ENCODE results near the gene MAP6. TPM values are rescaled to one million over a fixed set of nuclear protein-coding genes. Genes with fewer than 3 reads are reported as not detected.

The MAP6 gene
- total RNA-seq, 1 experiment from 2014 or later = not detected

- no peak overlapping the region for H3K4me3 ChIP-seq
Observed at GRCh38 chr11:75589933-75590332, 78.9 kb downstream of the MAP6 start.

GRCh38 chr11:75589051-75589450 is 79.8 kb downstream of the MAP6 start:
- H3K79me2 ChIP-seq (ENCODE audit: low read depth) = no peaks in the 10 kb centered on the region
- no peak overlapping the region for H3K27ac ChIP-seq
- no peaks in the 10 kb centered on the region for H3K36me3 ChIP-seq (ENCODE audit: low read depth)
- no peaks in the 10 kb centered on the region for H4K20me1 ChIP-seq (ENCODE audit: insufficient read depth)
- POLR2A ChIA-PET (ENCODE audit: unreplicated experiment) = no interaction called here
- no peak overlapping the region for H2AFZ ChIP-seq
- no TSS peak for BruUV-seq (replicated peaks)
- no peaks in the 10 kb centered on the region for H3K9me3 ChIP-seq (ENCODE audit: insufficient read depth, low read depth)
- no peak overlapping the region for H3K4me2 ChIP-seq
- H3K9me2 ChIP-seq (ENCODE audit: insufficient read depth) = no peaks in the 10 kb centered on the region
- intact Hi-C loops (cut with micrococcal nuclease; ENCODE audit: unreplicated experiment) = no loop called here
- DNase-seq = no peak
- CTCF ChIA-PET = no interaction called here
- no peaks in the 10 kb centered on the region for H3K27me3 ChIP-seq (ENCODE audit: insufficient read depth, low read depth)
- H3K4me3 ChIP-seq = no peak overlapping the region
- H3F3A ChIP-seq (ENCODE audit: insufficient read depth, low read depth) = no peaks in the 10 kb centered on the region; the same call in 1 of the 2 replicates
- TF ChIP-seq EZH2 (IDR thresholded peaks at IDR 0.05; ENCODE audit: low read depth) = no peak
- TF ChIP-seq CTCF (conservative IDR thresholded peaks at IDR 0.05) = no peak
- no peaks in the 10 kb centered on the region for H3K4me1 ChIP-seq (replicated peaks; ENCODE audit: insufficient read depth)

More at GRCh38 chr11:75589933-75590332, 78.9 kb downstream of the MAP6 start:
- Histone ChIP-seq H2AFZ (no peak overlapping the region), H3K27ac (no peak overlapping the region), H3K79me2 (ENCODE audit: low read depth) (no peaks in the 10 kb centered on the region), H3K9me3 (ENCODE audit: insufficient read depth, low read depth) (no peaks in the 10 kb centered on the region), H3K9me2 (ENCODE audit: insufficient read depth) (no peaks in the 10 kb centered on the region), H3K4me2 (no peak overlapping the region), H3K36me3 (ENCODE audit: low read depth) (no peaks in the 10 kb centered on the region), H3K4me1 (replicated peaks; ENCODE audit: insufficient read depth) (no peaks in the 10 kb centered on the region), H4K20me1 (ENCODE audit: insufficient read depth) (no peaks in the 10 kb centered on the region), H3F3A (ENCODE audit: insufficient read depth, low read depth) (no peaks in the 10 kb centered on the region), H3K27me3 (ENCODE audit: insufficient read depth, low read depth) (no peaks in the 10 kb centered on the region)
- POLR2A ChIA-PET (ENCODE audit: unreplicated experiment) = no interaction called here
- intact Hi-C loops (cut with micrococcal nuclease; ENCODE audit: unreplicated experiment) = no loop called here
- CTCF ChIA-PET = no interaction called here
- DNase-seq = no peak
- no peak for TF ChIP-seq CTCF (conservative IDR thresholded peaks at IDR 0.05)
- no peak for TF ChIP-seq EZH2 (IDR thresholded peaks at IDR 0.05; ENCODE audit: low read depth)
- no TSS peak for BruUV-seq (replicated peaks)

- CTCF ChIA-PET = no interaction called here
- H3K36me3 ChIP-seq (ENCODE audit: low read depth) = no peaks in the 10 kb centered on the region
- no peaks in the 10 kb centered on the region for H3K79me2 ChIP-seq (ENCODE audit: low read depth)
- POLR2A ChIA-PET (ENCODE audit: unreplicated experiment) = no interaction called here
- H3K9me2 ChIP-seq (ENCODE audit: insufficient read depth) = no peaks in the 10 kb centered on the region
- no peaks in the 10 kb centered on the region for H3K27me3 ChIP-seq (ENCODE audit: insufficient read depth, low read depth)
- no peak overlapping the region for H3K4me3 ChIP-seq
- no peak overlapping the region for H3K27ac ChIP-seq
- intact Hi-C loops (cut with micrococcal nuclease; ENCODE audit: unreplicated experiment) = no loop called here
- no peak for DNase-seq
- H3F3A ChIP-seq (ENCODE audit: insufficient read depth, low read depth) = no peaks in the 10 kb centered on the region; the same call in 1 of the 2 replicates
- H3K4me2 ChIP-seq = no peak overlapping the region
- no TSS peak for BruUV-seq (replicated peaks)
- no peak for TF ChIP-seq EZH2 (IDR thresholded peaks at IDR 0.05; ENCODE audit: low read depth)
- TF ChIP-seq CTCF (conservative IDR thresholded peaks at IDR 0.05) = no peak
- H4K20me1 ChIP-seq (ENCODE audit: insufficient read depth) = no peaks in the 10 kb centered on the region
- no peaks in the 10 kb centered on the region for H3K4me1 ChIP-seq (replicated peaks; ENCODE audit: insufficient read depth)
- H2AFZ ChIP-seq = no peak overlapping the region
- no peaks in the 10 kb centered on the region for H3K9me3 ChIP-seq (ENCODE audit: insufficient read depth, low read depth)
Observed at GRCh38 chr11:75588051-75588481, 80.8 kb downstream of the MAP6 start.

Data from PC-9 (cell line).